Spleen (tissue), 11 donors: Measurements from ENCODE around the gene GPR89B. TPM values are rescaled to one million over a fixed set of nuclear protein-coding genes. Genes with fewer than 3 reads are reported as not detected.

Experiments
- DNase-seq: peaks from one replicate; pipeline ENCODE4 v3.0.0-alpha.2; 2020
- H3K27ac ChIP-seq, 8 donors: fragments of 200-600 bp; sonication (generic) in 7 of 8; 1 replicate in 4 of 8; 2 replicates in 4 of 8; pipeline versions ENCODE4 v1.5.0 to v1.8.0; 2016 to 2021; ENCODE audit warnings: inconsistent platforms in 4 of 8, mild to moderate bottlenecking in 4 of 8, moderate library complexity in 1 of 8
- H3K27me3 ChIP-seq, 7 donors: fragments of 200-600 bp; sonication (generic) in 6 of 7; replicated peaks in 1 of 7; 1 replicate in 4 of 7; 2 replicates in 3 of 7; pipeline versions ENCODE4 v1.5.0 to v1.8.0; 2016 to 2021; ENCODE audit warnings: inconsistent platforms in 3 of 7, mild to moderate bottlenecking in 1 of 7
- H3K36me3 ChIP-seq, 6 donors: fragments of 200-600 bp; sonication (generic) in 5 of 6; 1 replicate in 4 of 6; 2 replicates in 2 of 6; pipeline versions ENCODE4 v1.5.0 to v1.8.0; 2016 to 2021; ENCODE audit warnings: inconsistent platforms in 2 of 6
- H3K4me1 ChIP-seq, 6 donors: fragments of 200-600 bp; sonication (generic) in 5 of 6; 1 replicate in 3 of 6; 2 replicates in 3 of 6; pipeline versions ENCODE4 v1.5.0 to v1.8.0; 2016 to 2021; ENCODE audit warnings: inconsistent platforms in 3 of 6
- H3K4me3 ChIP-seq, 8 donors: fragments of 200-600 bp; sonication (generic) in 7 of 8; 1 replicate in 4 of 8; 2 replicates in 4 of 8; pipeline versions ENCODE4 v1.5.0 to v1.8.0; 2016 to 2021; ENCODE audit warnings: inconsistent platforms in 4 of 8, mild to moderate bottlenecking in 4 of 8, moderate library complexity in 2 of 8
- H3K9me3 ChIP-seq, 8 donors: fragments of 200-600 bp; sonication (generic) in 7 of 8; 1 replicate in 4 of 8; 2 replicates in 4 of 8; pipeline versions ENCODE4 v1.5.0 to v1.8.0; 2016 to 2021; ENCODE audit warnings: inconsistent platforms in 4 of 8
- POLR2A ChIP-seq, 3 donors: fragments of 450-650 bp; IDR thresholded peaks; one replicate each; pipeline ENCODE4 v1.5.1; 2017; ENCODE audit warnings: antibody characterized with exemption in 3 of 3, mild to moderate bottlenecking in 1 of 3
- POLR2AphosphoS5 ChIP-seq, 3 donors: sonication (generic); formaldehyde crosslinking; IDR thresholded peaks; one replicate each; pipeline ENCODE4 v1.5.1; 2017; ENCODE audit warnings: antibody characterized with exemption in 3 of 3
- WGBS, 5 donors: extraction: QIAGEN DNeasy Blood & Tissue Kit in 3 of 5; methylation state at CpG; one replicate each; pipeline versions ENCODE4 v1.1.5 to v1.1.7; 2013 to 2018; 5-methylcytosine and 5-hydroxymethylcytosine counted together
- intact Hi-C: fragments of 100-400 bp; cut with DNase I; formaldehyde crosslinking; loops from one replicate; pipeline ENCODE4 v1.15.0; 2023; ENCODE audit warnings: low total_unique reads
- polyA plus RNA-seq, 3 donors: library from polyadenylated mRNA; stranded (reverse); fragments of 200-250 nt; gene quantifications; one replicate each; pipeline ENCODE4 v1.2.1, GENCODE V29; 2013
- total RNA-seq, 7 donors: library from RNA; depleted of rRNA in 3 of 7; stranded (reverse); fragments of >200 nt in 3 of 7; fragmentation: NEBNext Ultra II Directional in 4 of 7; extraction: Animal tissue kit (Norgen Biotek cat#: 25700) in 4 of 7; gene quantifications; one replicate each; pipeline versions ENCODE4 v1.1.0 to v1.2.1, GENCODE V29; 2016 to 2021
- TF ChIP-seq, protein P1 (sequence below), 11 experiments: fragments of 200-600 bp in 7 of 11; fragments of 450-650 bp in 4 of 11; sonication (generic) in 4 of 11; IDR thresholded peaks in 8 of 11; conservative IDR thresholded peaks in 3 of 11; 1 replicate in 7 of 11; 2 replicates in 4 of 11; pipeline versions ENCODE4 v1.4.0 to v1.8.0; 2016 to 2021; ENCODE audit warnings: antibody characterized with exemption in 11 of 11, inconsistent platforms in 4 of 11, mild to moderate bottlenecking in 1 of 11
- donor health status: healthy with polysubstance abuse.
- donor health status: DM: no; HTN: no; CAD: no; lungs with moderate emphysema.
- donor health status: DM: no; HTN: no; CAD: no.
- donor health status: Bipolar disorder and iron deficiency.
- donor health status: healthy.
- donor health status: DM: no; HTN: no; CAD: no.
- donor health status: DM: yes; HTN: yes; CAD: no.

GPR89B gene
- total and polyA plus RNA-seq, 10 donors, result 10.4 to 26.5 (median 15.6) TPM

DNA sequence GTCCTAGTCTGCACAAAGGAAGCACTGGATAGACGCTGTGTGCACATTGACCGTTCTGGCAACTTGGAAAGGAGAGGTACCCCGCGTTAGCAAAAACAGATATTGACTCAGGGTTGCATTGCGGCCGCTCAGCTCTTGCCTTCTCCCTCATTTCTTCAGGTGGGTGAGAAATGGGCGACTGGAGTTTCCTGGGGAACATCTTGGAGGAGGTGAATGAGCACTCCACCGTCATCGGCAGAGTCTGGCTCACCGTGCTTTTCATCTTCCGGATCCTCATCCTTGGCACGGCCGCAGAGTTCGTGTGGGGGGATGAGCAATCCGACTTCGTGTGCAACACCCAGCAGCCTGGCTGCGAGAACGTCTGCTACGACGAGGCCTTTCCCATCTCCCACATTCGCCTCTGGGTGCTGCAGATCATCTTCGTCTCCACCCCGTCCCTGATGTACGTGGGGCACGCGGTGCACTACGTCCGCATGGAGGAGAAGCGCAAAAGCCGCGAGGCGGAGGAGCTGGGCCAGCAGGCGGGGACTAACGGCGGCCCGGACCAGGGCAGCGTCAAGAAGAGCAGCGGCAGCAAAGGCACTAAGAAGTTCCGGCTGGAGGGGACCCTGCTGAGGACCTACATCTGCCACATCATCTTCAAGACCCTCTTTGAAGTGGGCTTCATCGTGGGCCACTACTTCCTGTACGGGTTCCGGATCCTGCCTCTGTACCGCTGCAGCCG lies 20.3 kb upstream of the GPR89B start:
- H3K9me3 ChIP-seq, result no peaks in the 10 kb centered on the region
- no peak overlapping the region for H3K4me3 ChIP-seq
- H3K27me3 ChIP-seq, result peaks cover 0 to 12% (median 0%) of the 10 kb centered on the region in 7 donors
- DNase-seq, result no peak
- TF ChIP-seq, protein P1, sequence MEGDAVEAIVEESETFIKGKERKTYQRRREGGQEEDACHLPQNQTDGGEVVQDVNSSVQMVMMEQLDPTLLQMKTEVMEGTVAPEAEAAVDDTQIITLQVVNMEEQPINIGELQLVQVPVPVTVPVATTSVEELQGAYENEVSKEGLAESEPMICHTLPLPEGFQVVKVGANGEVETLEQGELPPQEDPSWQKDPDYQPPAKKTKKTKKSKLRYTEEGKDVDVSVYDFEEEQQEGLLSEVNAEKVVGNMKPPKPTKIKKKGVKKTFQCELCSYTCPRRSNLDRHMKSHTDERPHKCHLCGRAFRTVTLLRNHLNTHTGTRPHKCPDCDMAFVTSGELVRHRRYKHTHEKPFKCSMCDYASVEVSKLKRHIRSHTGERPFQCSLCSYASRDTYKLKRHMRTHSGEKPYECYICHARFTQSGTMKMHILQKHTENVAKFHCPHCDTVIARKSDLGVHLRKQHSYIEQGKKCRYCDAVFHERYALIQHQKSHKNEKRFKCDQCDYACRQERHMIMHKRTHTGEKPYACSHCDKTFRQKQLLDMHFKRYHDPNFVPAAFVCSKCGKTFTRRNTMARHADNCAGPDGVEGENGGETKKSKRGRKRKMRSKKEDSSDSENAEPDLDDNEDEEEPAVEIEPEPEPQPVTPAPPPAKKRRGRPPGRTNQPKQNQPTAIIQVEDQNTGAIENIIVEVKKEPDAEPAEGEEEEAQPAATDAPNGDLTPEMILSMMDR (IDR thresholded peaks at IDR 0.05 in 8 of 11, conservative IDR thresholded peaks at IDR 0.05 in 3 of 11), result no peak
- TF ChIP-seq POLR2AphosphoS5 (IDR thresholded peaks at IDR 0.05), result no peak
- TF ChIP-seq POLR2A (IDR thresholded peaks at IDR 0.05), result no peak
- 91 to 95% (median 94%) methylated on average over 44 of the region's 44 CpGs for WGBS, 5 donors
- intact Hi-C loops, result no loop called here
- no peak overlapping the region for H3K27ac ChIP-seq
- H3K4me1 ChIP-seq, result no peaks in the 10 kb centered on the region
- H3K36me3 ChIP-seq, result no peaks in the 10 kb centered on the region

DNA sequence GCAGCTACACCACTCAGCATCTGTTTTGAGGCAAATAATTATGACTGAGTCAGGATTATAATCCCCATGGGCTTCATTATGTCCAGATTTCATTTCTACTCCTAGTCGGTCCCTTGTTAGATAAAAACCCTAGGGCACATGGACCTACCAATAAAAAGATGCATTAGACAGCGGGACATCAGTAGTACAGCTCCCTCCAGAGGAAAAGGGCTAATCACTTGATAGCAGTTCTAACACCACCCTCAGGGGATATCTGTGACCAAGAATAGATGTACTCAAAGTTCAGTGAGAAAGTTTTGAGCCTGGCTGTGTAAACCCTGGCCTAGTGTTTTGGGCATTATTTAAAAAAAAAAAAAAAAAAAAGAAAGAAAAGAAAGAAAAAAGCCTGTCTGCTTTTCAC lies 15.7 kb upstream of the GPR89B start:
- no peak overlapping the region for H3K27ac ChIP-seq
- H3K36me3 ChIP-seq, result no peaks in the 10 kb centered on the region
- H3K4me3 ChIP-seq, result no peak overlapping the region
- 92 to 97% (median 94%) methylated on average over 2 of the region's 2 CpGs for WGBS, 5 donors
- no peaks in the 10 kb centered on the region for H3K9me3 ChIP-seq
- H3K27me3 ChIP-seq, result peaks cover 0 to 12% (median 0%) of the 10 kb centered on the region in 7 donors
- H3K4me1 ChIP-seq, result no peaks in the 10 kb centered on the region
- intact Hi-C loops, result no loop called here
- TF ChIP-seq POLR2A (IDR thresholded peaks at IDR 0.05), result no peak
- no peak for TF ChIP-seq POLR2AphosphoS5 (IDR thresholded peaks at IDR 0.05)
- TF ChIP-seq, protein P1 (IDR thresholded peaks at IDR 0.05 in 8 of 11, conservative IDR thresholded peaks at IDR 0.05 in 3 of 11), result no peak
- DNase-seq, result no peak

DNA sequence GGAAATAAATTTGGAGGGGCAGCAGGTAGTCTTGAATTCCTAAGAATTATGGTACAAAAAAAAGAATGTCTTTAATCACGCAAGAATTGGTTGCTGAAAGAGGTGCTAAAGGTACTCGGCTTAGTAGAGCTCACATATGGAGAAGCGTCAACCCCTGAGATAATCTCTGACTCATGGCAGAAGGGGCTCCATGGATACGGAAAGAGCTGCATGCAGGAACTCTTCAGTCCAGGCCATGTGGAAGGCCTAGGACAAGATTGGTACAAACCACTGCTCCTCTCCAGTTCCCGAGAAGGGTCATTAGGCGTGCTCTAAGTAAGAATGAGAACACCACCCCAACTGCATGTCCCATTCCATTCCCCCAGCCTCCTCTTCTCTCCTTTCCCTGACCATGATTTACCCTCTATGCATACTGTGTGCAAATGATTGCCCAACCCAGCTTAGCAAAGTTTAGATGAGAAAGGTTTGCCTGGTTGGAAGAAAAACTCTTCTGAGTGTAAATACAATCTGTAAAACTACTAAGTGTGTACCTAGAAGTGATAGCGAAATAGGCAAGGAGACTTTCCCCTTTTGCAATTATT lies 14.8 kb upstream of the GPR89B start:
- WGBS, 5 donors, result 86 to 96% (median 94%) methylated on average over 7 of the region's 7 CpGs
- H3K9me3 ChIP-seq, result no peaks in the 10 kb centered on the region
- H3K27ac ChIP-seq, result no peak overlapping the region
- no peaks in the 10 kb centered on the region for H3K36me3 ChIP-seq
- intact Hi-C loops, result no loop called here
- TF ChIP-seq POLR2AphosphoS5 (IDR thresholded peaks at IDR 0.05) (no peak), POLR2A (IDR thresholded peaks at IDR 0.05) (no peak)
- TF ChIP-seq, protein P1 (IDR thresholded peaks at IDR 0.05 in 8 of 11, conservative IDR thresholded peaks at IDR 0.05 in 3 of 11), result no peak
- H3K4me3 ChIP-seq, result no peak overlapping the region
- no peaks in the 10 kb centered on the region for H3K4me1 ChIP-seq
- no peak for DNase-seq
- H3K27me3 ChIP-seq, result peaks cover 0 to 6% (median 0%) of the 10 kb centered on the region in 7 donors

DNA sequence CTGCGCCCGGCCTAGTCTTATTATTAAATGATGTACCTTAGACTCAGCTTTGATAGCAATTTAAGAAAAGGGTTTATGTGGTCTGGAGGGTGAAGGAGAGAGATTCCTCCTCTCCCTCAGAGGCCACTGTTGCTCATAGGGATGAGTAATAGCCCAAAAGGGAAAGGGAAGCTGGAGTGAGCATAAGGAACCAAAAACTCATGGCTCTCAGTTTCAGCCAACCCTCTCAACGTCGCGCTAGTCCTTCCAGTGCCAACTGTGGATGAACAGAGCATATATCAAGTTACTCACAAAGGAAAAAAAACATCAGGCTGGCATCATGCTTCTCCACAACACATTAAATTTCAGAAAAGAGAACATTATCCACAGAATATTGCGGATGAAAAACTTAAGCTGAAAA lies 8.3 kb upstream of the GPR89B start:
- Histone ChIP-seq H3K27ac (no peak overlapping the region), H3K4me3 (no peak overlapping the region), H3K9me3 (no peaks in the 10 kb centered on the region), H3K4me1 (no peaks in the 10 kb centered on the region), H3K36me3 (no peaks in the 10 kb centered on the region), H3K27me3 (no peaks in the 10 kb centered on the region)
- 92 to 96% (median 94%) methylated on average over 6 of the region's 6 CpGs for WGBS, 5 donors
- DNase-seq, result no peak
- TF ChIP-seq, protein P1 (IDR thresholded peaks at IDR 0.05 in 8 of 11, conservative IDR thresholded peaks at IDR 0.05 in 3 of 11), result no peak
- no peak for TF ChIP-seq POLR2AphosphoS5 (IDR thresholded peaks at IDR 0.05)
- TF ChIP-seq POLR2A (IDR thresholded peaks at IDR 0.05), result no peak
- intact Hi-C loops, result no loop called here
